H9 (cell line): Measurements from ENCODE around the gene RS1. TPM values are rescaled to one million over a fixed set of nuclear protein-coding genes. Genes with fewer than 3 reads are reported as not detected.

ENCODE experiments used
- DNase-seq: peaks from one replicate; pipeline ENCODE4 v3.0.0-alpha.2; 2017
- H2AFZ ChIP-seq: one replicate; pipeline ENCODE4 v1.6.1; 2013; ENCODE audit warnings: mild to moderate bottlenecking, low read length, control low read depth, moderate library complexity
- H2AK5ac ChIP-seq: 2 replicates; pipeline ENCODE4 v1.6.1; 2013; ENCODE audit warnings: low read length, control low read depth, mixed read lengths; ENCODE audit not compliant: insufficient read length
- H2BK120ac ChIP-seq: one replicate; pipeline ENCODE4 v1.6.1; 2013; ENCODE audit warnings: low read depth, mild to moderate bottlenecking, low read length, control low read depth, inconsistent platforms; ENCODE audit not compliant: poor library complexity, severe bottlenecking
- H2BK12ac ChIP-seq: 2 replicates; pipeline ENCODE4 v1.6.1; 2013; ENCODE audit warnings: low read length, control low read depth, mixed read lengths, low read depth; ENCODE audit not compliant: insufficient read length
- H2BK15ac ChIP-seq: 2 replicates; pipeline ENCODE4 v1.6.1; 2013; ENCODE audit warnings: low read depth, low read length, control low read depth
- H2BK20ac ChIP-seq: one replicate; pipeline ENCODE4 v1.6.1; 2013; ENCODE audit warnings: low read depth, mild to moderate bottlenecking, low read length, control low read depth, inconsistent platforms; ENCODE audit not compliant: poor library complexity, severe bottlenecking
- H2BK5ac ChIP-seq: 2 replicates; pipeline ENCODE4 v1.6.1; 2013; ENCODE audit warnings: low read length, control low read depth, mixed read lengths; ENCODE audit not compliant: insufficient read length
- H3K14ac ChIP-seq: 2 replicates; pipeline ENCODE4 v1.6.1; 2013; ENCODE audit warnings: low read length, control low read depth; ENCODE audit not compliant: insufficient read depth
- H3K18ac ChIP-seq: 2 replicates; pipeline ENCODE4 v1.6.1; 2013; ENCODE audit warnings: low read depth, mild to moderate bottlenecking, mixed read lengths, low read length, control low read depth; ENCODE audit not compliant: insufficient read length
- H3K23ac ChIP-seq: 2 replicates; pipeline ENCODE4 v1.6.1; 2013; ENCODE audit warnings: low read length, control low read depth, mixed read lengths, low read depth; ENCODE audit not compliant: insufficient read length
- H3K23me2 ChIP-seq: 2 replicates; pipeline ENCODE4 v1.6.1; 2013; ENCODE audit warnings: low read depth, mild to moderate bottlenecking, mixed read lengths, low read length, control low read depth; ENCODE audit not compliant: insufficient read length, poor library complexity, severe bottlenecking
- H3K27ac ChIP-seq: 2 replicates; pipeline ENCODE4 v1.5.1; 2013; ENCODE audit warnings: low read length, control low read depth, mixed read lengths, low read depth; ENCODE audit not compliant: insufficient read length
- H3K27me3 ChIP-seq: 2 replicates; pipeline ENCODE4 v1.6.1; 2013; ENCODE audit warnings: low read length, control low read depth, inconsistent platforms; ENCODE audit not compliant: insufficient read depth
- H3K4ac ChIP-seq: 2 replicates; pipeline ENCODE4 v1.6.1; 2013; ENCODE audit warnings: low read depth, mild to moderate bottlenecking, control low read depth, inconsistent platforms, low read length, moderate library complexity
- H3K4me1 ChIP-seq: 2 replicates; pipeline ENCODE4 v1.6.1; 2013; ENCODE audit warnings: low read length, control low read depth, inconsistent platforms; ENCODE audit not compliant: insufficient read depth
- H3K4me2 ChIP-seq: 2 replicates; pipeline ENCODE4 v1.6.1; 2013; ENCODE audit warnings: low read length, control low read depth, mixed read lengths; ENCODE audit not compliant: insufficient read length, insufficient read depth
- H3K56ac ChIP-seq: 2 replicates; pipeline ENCODE4 v1.6.1; 2013; ENCODE audit warnings: low read depth, mild to moderate bottlenecking, mixed read lengths, low read length, control low read depth; ENCODE audit not compliant: insufficient read length
- H3K79me1 ChIP-seq: 2 replicates; pipeline ENCODE4 v1.6.1; 2013; ENCODE audit warnings: low read depth, mild to moderate bottlenecking, moderate library complexity, low read length, control low read depth, inconsistent platforms; ENCODE audit not compliant: insufficient read depth, poor library complexity, severe bottlenecking
- H3K79me2 ChIP-seq: 2 replicates; pipeline ENCODE4 v1.6.1; 2013; ENCODE audit warnings: low read length, control low read depth, inconsistent platforms; ENCODE audit not compliant: insufficient read depth
- H3K9ac ChIP-seq: 2 replicates; pipeline ENCODE4 v1.6.1; 2013; ENCODE audit warnings: low read length, control low read depth, mixed read lengths; ENCODE audit not compliant: insufficient read length; ENCODE audit errors: extremely low read depth
- H3K9me3 ChIP-seq: one replicate; pipeline ENCODE4 v1.6.1; 2013; ENCODE audit warnings: low read depth, low read length, inconsistent platforms; ENCODE audit not compliant: control insufficient read depth
- H3T11ph ChIP-seq: one replicate; pipeline ENCODE4 v1.6.1; 2013; ENCODE audit warnings: mild to moderate bottlenecking, low read length, control low read depth, inconsistent platforms
- H4K20me1 ChIP-seq: one replicate; pipeline ENCODE4 v1.6.1; 2013; ENCODE audit not compliant: control insufficient read depth, insufficient read length, insufficient read depth
- H4K5ac ChIP-seq: 2 replicates; pipeline ENCODE4 v1.6.1; 2013; ENCODE audit warnings: low read depth, mild to moderate bottlenecking, mixed read lengths, low read length, control low read depth; ENCODE audit not compliant: insufficient read length
- H4K8ac ChIP-seq: replicated peaks from 2 replicates; pipeline ENCODE4 v1.6.1; 2013; ENCODE audit warnings: low read length, control low read depth, mixed read lengths, low read depth; ENCODE audit not compliant: insufficient read length
- H4K91ac ChIP-seq: 2 replicates; pipeline ENCODE4 v1.6.1; 2013; ENCODE audit warnings: low read depth, mild to moderate bottlenecking, moderate library complexity, mixed read lengths, low read length, control low read depth; ENCODE audit not compliant: insufficient read length
- H3K27ac Mint-ChIP-seq, 3 experiments: 2 replicates in 2 of 3; 3 replicates in 1 of 3; pipeline ENCODE4 v1.8.0; 2020 to 2021; ENCODE audit warnings: mixed read lengths in 3 of 3, mild to moderate bottlenecking in 1 of 3, moderate library complexity in 1 of 3
- H3K27me3 Mint-ChIP-seq: 2 replicates; pipeline ENCODE4 v1.8.0; 2021; ENCODE audit warnings: low read depth, mild to moderate bottlenecking, moderate library complexity, mixed read lengths
- H3K36me3 Mint-ChIP-seq, 3 experiments: 2 replicates in 2 of 3; 3 replicates in 1 of 3; pipeline ENCODE4 v1.8.0; 2020 to 2021; ENCODE audit warnings: low read depth in 3 of 3, mixed read lengths in 3 of 3; ENCODE audit not compliant: insufficient read depth in 1 of 3
- H3K4me1 Mint-ChIP-seq, 2 experiments: 2 replicates each; pipeline ENCODE4 v1.8.0; 2020; ENCODE audit warnings: mixed read lengths in 2 of 2
- H3K4me3 Mint-ChIP-seq, 2 experiments: 2 replicates in 1 of 2; 3 replicates in 1 of 2; pipeline ENCODE4 v1.8.0; 2020 to 2021; ENCODE audit warnings: mild to moderate bottlenecking in 2 of 2, mixed read lengths in 2 of 2, moderate library complexity in 1 of 2
- H3K9me3 Mint-ChIP-seq, 2 experiments: 2 replicates in 1 of 2; 3 replicates in 1 of 2; pipeline ENCODE4 v1.8.0; 2020; ENCODE audit warnings: mild to moderate bottlenecking in 2 of 2, mixed read lengths in 2 of 2, moderate library complexity in 1 of 2
- CTCF ChIP-seq: fragments of 200-600 bp; sonication (generic); conservative IDR thresholded peaks from 3 replicates; pipeline ENCODE4 v1.8.0; 2021; ENCODE audit warnings: antibody characterized with exemption, mild to moderate bottlenecking
- WGBS: extraction: QIAGEN DNeasy Blood & Tissue Kit; methylation state at CpG from one replicate; pipeline ENCODE4 v1.1.7; 2013; ENCODE audit warnings: missing lambda C conversion rate, low lambda C conversion rate, mixed read lengths; ENCODE audit not compliant: insufficient read length; ENCODE audit errors: extremely low coverage; 5-methylcytosine and 5-hydroxymethylcytosine counted together
- total RNA-seq: library from RNA; stranded (reverse); gene quantifications from 2 replicates; pipeline ENCODE4 v1.2.1, GENCODE V29; 2021

RS1 gene
- total RNA-seq, 1 experiment from 2014 or later = not detected

GRCh38 chrX:18691431-18691830 lies 19.5 kb upstream of the RS1 start:
- Histone ChIP-seq H3K9me3 (peaks cover 70% of the 10 kb centered on the region), H3K4me2 (no peak overlapping the region), H3K27ac (no peak overlapping the region), H3K18ac (no peak overlapping the region), H2BK5ac (no peak overlapping the region), H3K56ac (no peak overlapping the region), H3T11ph (no peak overlapping the region), H3K9ac (no peak overlapping the region), H3K23me2 (no peaks in the 10 kb centered on the region), H2AFZ (no peak overlapping the region), H3K4me1 (no peaks in the 10 kb centered on the region), H4K20me1 (no peaks in the 10 kb centered on the region), H2BK12ac (no peak overlapping the region), H2BK120ac (no peak overlapping the region), H4K91ac (no peak overlapping the region), H3K79me1 (no peaks in the 10 kb centered on the region), H4K5ac (no peak overlapping the region), H3K23ac (no peak overlapping the region), H4K8ac (no peak overlapping the region), H3K4ac (no peak overlapping the region), H2BK15ac (no peak overlapping the region), H2BK20ac (no peak overlapping the region), H2AK5ac (no peak overlapping the region), H3K79me2 (no peaks in the 10 kb centered on the region), H3K14ac (no peak overlapping the region), H3K27me3 (no peaks in the 10 kb centered on the region)
- Mint-ChIP-seq H3K9me3 (peaks cover 74 to 75% of the 10 kb centered on the region in 2 experiments), H3K27me3 (peaks cover 3% of the 10 kb centered on the region; the same call in 1 of the 2 replicates), H3K4me3 (no peak overlapping the region), H3K27ac (no peak overlapping the region), H3K36me3 (peaks cover 0 to 9% (median 5%) of the 10 kb centered on the region in 3 experiments; a peak in 5 of 7 replicates), H3K4me1 (peaks cover under 1% of the 10 kb centered on the region in 2 experiments; a peak in 2 of 4 replicates)
- no peak for DNase-seq
- WGBS = no CpG with 5 or more reads among the region's 1 CpG
- TF ChIP-seq CTCF = no peak
